Uterus (tissue), 4 donors: Measurements from ENCODE around the gene CPE. TPM values are rescaled to one million over a fixed set of nuclear protein-coding genes. Genes with fewer than 3 reads are reported as not detected.

ENCODE experiments used
- DNase-seq, 2 donors: peaks; one replicate each; pipeline ENCODE4 v3.0.0-alpha.2; 2019 to 2020
- H3K27ac ChIP-seq, 2 donors: fragments of 200-600 bp; sonication (generic); 1 replicate in 1 of 2; 2 replicates in 1 of 2; pipeline ENCODE4 v1.5.1; 2016 to 2018
- H3K27me3 ChIP-seq, 2 donors: fragments of 200-600 bp; sonication (generic); one replicate each; pipeline ENCODE4 v1.5.1; 2018 to 2019; ENCODE audit warnings: control low read depth in 1 of 2
- H3K36me3 ChIP-seq, 2 donors: fragments of 200-600 bp; sonication (generic); one replicate each; pipeline ENCODE4 v1.5.1; 2019; ENCODE audit warnings: control low read depth in 1 of 2
- H3K4me1 ChIP-seq, 2 donors: fragments of 200-600 bp; sonication (generic); one replicate each; pipeline ENCODE4 v1.5.1; 2018 to 2019; ENCODE audit warnings: control low read depth in 1 of 2
- H3K4me3 ChIP-seq, 2 donors: fragments of 200-600 bp; sonication (generic); 1 replicate in 1 of 2; 2 replicates in 1 of 2; pipeline ENCODE4 v1.5.1; 2018 to 2019; ENCODE audit warnings: mild to moderate bottlenecking in 1 of 2
- H3K9me3 ChIP-seq, 2 donors: fragments of 200-600 bp; sonication (generic); one replicate each; pipeline ENCODE4 v1.5.1; 2019; ENCODE audit warnings: control low read depth in 1 of 2
- CTCF ChIP-seq, 4 experiments: fragments of 200-600 bp in 2 of 4; fragments of 450-650 bp in 2 of 4; sonication (generic) in 2 of 4; IDR thresholded peaks; one replicate each; pipeline ENCODE4 v1.5.1; 2016 to 2019; ENCODE audit warnings: antibody characterized with exemption in 4 of 4, mild to moderate bottlenecking in 2 of 4, moderate library complexity in 1 of 4
- POLR2A ChIP-seq, 2 donors: fragments of 450-650 bp; IDR thresholded peaks; one replicate each; pipeline ENCODE4 v1.6.1; 2016; ENCODE audit warnings: antibody characterized with exemption in 2 of 2, mild to moderate bottlenecking in 1 of 2, moderate library complexity in 1 of 2
- intact Hi-C: fragments of 100-400 bp; cut with DNase I; formaldehyde crosslinking; loops from one replicate; pipeline ENCODE4 v1.15.1; 2023; ENCODE audit warnings: low total_unique reads
- total RNA-seq, 4 donors: library from RNA; depleted of rRNA in 3 of 4; stranded (reverse); fragments of >200 nt in 3 of 4; gene quantifications; one replicate each; pipeline versions ENCODE4 v1.1.0 to v1.2.4, GENCODE V29; 2014 to 2023
- donor health status: DM: yes; HTN: yes; CAD: no.

The CPE gene
- total RNA-seq, 4 donors from 2014 or later, result 85.0 to 395 (median 129) TPM

- no peak for DNase-seq
- no peaks in the 10 kb centered on the region for H3K9me3 ChIP-seq
- intact Hi-C loops, result no loop called here
- H3K36me3 ChIP-seq, result no peaks in the 10 kb centered on the region
- TF ChIP-seq CTCF (IDR thresholded peaks at IDR 0.05), result no peak
- no peak for TF ChIP-seq POLR2A (IDR thresholded peaks at IDR 0.05)
- H3K27me3 ChIP-seq, result no peaks in the 10 kb centered on the region
- H3K27ac ChIP-seq, result no peak overlapping the region
- H3K4me3 ChIP-seq, result no peak overlapping the region
- H3K4me1 ChIP-seq, result no peaks in the 10 kb centered on the region
These were observed 129.7 kb downstream of the CPE start for GRCh38 chr4:165508372-165509120.

- DNase-seq, result no peak
- intact Hi-C loops, result no loop called here
- H3K27ac ChIP-seq, result no peak overlapping the region
- no peaks in the 10 kb centered on the region for H3K27me3 ChIP-seq
- no peaks in the 10 kb centered on the region for H3K9me3 ChIP-seq
- no peak overlapping the region for H3K4me3 ChIP-seq
- TF ChIP-seq CTCF (IDR thresholded peaks at IDR 0.05), result no peak
- TF ChIP-seq POLR2A (IDR thresholded peaks at IDR 0.05), result no peak
- H3K4me1 ChIP-seq, result no peaks in the 10 kb centered on the region
- no peaks in the 10 kb centered on the region for H3K36me3 ChIP-seq
These were observed 133.6 kb downstream of the CPE start for GRCh38 chr4:165512424-165512823.

GRCh38 chr4:165514739-165515138, 135.9 kb downstream of the CPE start:
- Histone ChIP-seq H3K36me3 (no peaks in the 10 kb centered on the region), H3K9me3 (no peaks in the 10 kb centered on the region), H3K27ac (no peak overlapping the region), H3K4me3 (no peak overlapping the region), H3K27me3 (no peaks in the 10 kb centered on the region), H3K4me1 (no peaks in the 10 kb centered on the region)
- DNase-seq, result no peak
- TF ChIP-seq CTCF (IDR thresholded peaks at IDR 0.05) (no peak), POLR2A (IDR thresholded peaks at IDR 0.05) (no peak)
- intact Hi-C loops, result no loop called here

GRCh38 chr4:165515201-165515600, 136.4 kb downstream of the CPE start:
- no peak for DNase-seq
- H3K9me3 ChIP-seq, result no peaks in the 10 kb centered on the region
- TF ChIP-seq CTCF (IDR thresholded peaks at IDR 0.05), result no peak
- TF ChIP-seq POLR2A (IDR thresholded peaks at IDR 0.05), result no peak
- no peaks in the 10 kb centered on the region for H3K27me3 ChIP-seq
- H3K4me1 ChIP-seq, result no peaks in the 10 kb centered on the region
- H3K36me3 ChIP-seq, result no peaks in the 10 kb centered on the region
- H3K4me3 ChIP-seq, result no peak overlapping the region
- intact Hi-C loops, result no loop called here
- H3K27ac ChIP-seq, result no peak overlapping the region

GRCh38 chr4:165516281-165516833, 137.5 kb downstream of the CPE start:
- Histone ChIP-seq H3K4me3 (no peak overlapping the region), H3K4me1 (no peaks in the 10 kb centered on the region), H3K27ac (no peak overlapping the region), H3K27me3 (no peaks in the 10 kb centered on the region), H3K9me3 (no peaks in the 10 kb centered on the region), H3K36me3 (no peaks in the 10 kb centered on the region)
- no peak for DNase-seq
- intact Hi-C loops, result no loop called here
- TF ChIP-seq POLR2A (IDR thresholded peaks at IDR 0.05) (no peak), CTCF (IDR thresholded peaks at IDR 0.05) (no peak)
